HCT116 (cell line): Measurements from ENCODE around the gene PITPNC1. TPM values are rescaled to one million over a fixed set of nuclear protein-coding genes. Genes with fewer than 3 reads are reported as not detected.

Source experiments
- ATAC-seq: fragments of 200-7000 bp; cut with Tn5 transposase; 2 replicates; pipeline ENCODE4 v1.9.1; 2020; ENCODE audit warnings: mild to moderate bottlenecking, moderate library complexity
- BruUV-seq: library from RNA; stranded (reverse); fragments of 400-500 nt; replicated peaks from 2 replicates; lab custom pipeline; 2021; lab: Mats Ljungman, UMichigan
- CTCF ChIA-PET: fragments of 300-600 bp; sonication (Branson Sonifier 250); formaldehyde crosslinking; loops from one replicate; lab custom pipeline; 2021; ENCODE audit warnings: antibody characterized with exemption; lab: Charles Lee
- POLR2A ChIA-PET: fragments of 300-600, 350-600 bp; sonication (Branson Sonifier 250); formaldehyde crosslinking; loops from one replicate; lab custom pipeline; 2021; ENCODE audit warnings: antibody characterized with exemption; lab: Charles Lee
- RAD21 ChIA-PET, 2 experiments: fragments of 300-600 bp; sonication (Branson Sonifier 250); formaldehyde crosslinking; loops; one replicate each; lab custom pipeline; 2023; ENCODE audit warnings: low total read pairs in 2 of 2; ENCODE audit not compliant: uncharacterized antibody in 2 of 2, unreplicated experiment in 2 of 2, low non-redundant PET in 1 of 2; lab: Charles Lee
- DNase-seq: peaks from one replicate; pipeline ENCODE4 v3.0.0-alpha.2; 2010; ENCODE audit warnings: low read depth, low spot score
- H2AFZ ChIP-seq: fragments of 200-600 bp; shearing (Covaris generic), sonication (generic); 2 replicates; pipeline ENCODE4 v1.6.1; 2017; ENCODE audit warnings: low read depth, mixed run types, mixed read lengths, antibody characterized with exemption, low read length; ENCODE audit not compliant: poor library complexity, severe bottlenecking
- H3K27ac ChIP-seq: 2 replicates; pipeline ENCODE4 v1.5.1; 2012; ENCODE audit warnings: low read depth, low read length
- H3K27me3 ChIP-seq: fragments of 200-600 bp; sonication (generic); 2 replicates; pipeline ENCODE4 v1.6.1; 2016; ENCODE audit warnings: mixed run types, low read length, mixed read lengths; ENCODE audit not compliant: insufficient read depth
- H3K36me3 ChIP-seq, 2 experiments: fragments of 200-500 bp in 1 of 2; fragments of 200-600 bp in 1 of 2; sonication (Bioruptor generic) in 1 of 2; sonication (generic) in 1 of 2; 2 replicates each; pipeline versions ENCODE4 v1.5.1 to v1.6.1; 2014 to 2016; ENCODE audit warnings: low read length in 2 of 2, inconsistent platforms in 1 of 2, mixed read lengths in 1 of 2, mixed run types in 1 of 2; ENCODE audit not compliant: insufficient read depth in 2 of 2, control insufficient read depth in 1 of 2
- H3K4me1 ChIP-seq, 2 experiments: fragments of 200-600 bp in 1 of 2; sonication (generic) in 1 of 2; 2 replicates each; pipeline versions ENCODE4 v1.5.1 to v1.6.1; 2012 to 2017; ENCODE audit warnings: low read length in 2 of 2, inconsistent platforms in 1 of 2, mild to moderate bottlenecking in 1 of 2, mixed read lengths in 1 of 2, mixed run types in 1 of 2, moderate library complexity in 1 of 2; ENCODE audit not compliant: insufficient read depth in 2 of 2, control insufficient read depth in 1 of 2
- H3K4me2 ChIP-seq: fragments of 200-600 bp; sonication (generic); 2 replicates; pipeline ENCODE4 v1.6.1; 2017; ENCODE audit warnings: mixed run types, low read length, mixed read lengths
- H3K4me3 ChIP-seq, 2 experiments: fragments of 200-600 bp in 1 of 2; sonication (generic) in 1 of 2; replicated peaks in 1 of 2; 2 replicates each; pipeline ENCODE4 v1.5.1; 2011 to 2016; ENCODE audit warnings: low read length in 2 of 2, control low read depth in 1 of 2, low read depth in 1 of 2, mild to moderate bottlenecking in 1 of 2, mixed read lengths in 1 of 2, mixed run types in 1 of 2
- H3K79me2 ChIP-seq: fragments of 200-600 bp; sonication (generic); 2 replicates; pipeline ENCODE4 v1.6.1; 2017; ENCODE audit warnings: mild to moderate bottlenecking, mixed run types, low read length, moderate library complexity, mixed read lengths; ENCODE audit not compliant: insufficient read depth
- H3K9ac ChIP-seq: fragments of 200-600 bp; sonication (generic); 2 replicates; pipeline ENCODE4 v1.6.1; 2016; ENCODE audit warnings: low read length, mixed read lengths
- H3K9me2 ChIP-seq: fragments of 200-600 bp; sonication (generic), shearing (Covaris generic); 2 replicates; pipeline ENCODE4 v1.6.1; 2017; ENCODE audit warnings: mixed run types, mild to moderate bottlenecking, moderate library complexity; ENCODE audit not compliant: insufficient read depth
- H3K9me3 ChIP-seq, 2 experiments: fragments of 200-500 bp in 1 of 2; fragments of 200-600 bp in 1 of 2; sonication (Bioruptor generic) in 1 of 2; sonication (generic) in 1 of 2; 2 replicates each; pipeline ENCODE4 v1.6.1; 2014 to 2017; ENCODE audit warnings: low read length in 2 of 2, mixed read lengths in 2 of 2, inconsistent platforms in 1 of 2, low read depth in 1 of 2, mild to moderate bottlenecking in 1 of 2, mixed run types in 1 of 2, moderate library complexity in 1 of 2; ENCODE audit not compliant: control insufficient read depth in 1 of 2, insufficient read depth in 1 of 2
- H4K20me1 ChIP-seq: fragments of 200-600 bp; sonication (generic), shearing (Covaris generic); 2 replicates; pipeline ENCODE4 v1.6.1; 2017; ENCODE audit warnings: mixed run types, mild to moderate bottlenecking, moderate library complexity; ENCODE audit not compliant: insufficient read depth
- ATF3 ChIP-seq: IDR thresholded peaks from 2 replicates; pipeline ENCODE4 v1.6.1; 2012
- CBX3 ChIP-seq: IDR thresholded peaks from 2 replicates; pipeline ENCODE4 v1.6.1; 2012; ENCODE audit warnings: low read depth
- CEBPB ChIP-seq: IDR thresholded peaks from 2 replicates; pipeline ENCODE4 v1.6.1; 2012; ENCODE audit warnings: low read depth
- CTCF ChIP-seq, 3 experiments: fragments of 200-600 bp in 1 of 3; sonication (generic) in 1 of 3; IDR thresholded peaks in 2 of 3; conservative IDR thresholded peaks in 1 of 3; 2 replicates each; pipeline ENCODE4 v1.5.1; 2012 to 2017; ENCODE audit warnings: low read depth in 2 of 3, low read length in 2 of 3, antibody characterized with exemption in 1 of 3, borderline replicate concordance in 1 of 3, control low read depth in 1 of 3, mild to moderate bottlenecking in 1 of 3, mixed read lengths in 1 of 3, mixed run types in 1 of 3, moderate library complexity in 1 of 3; ENCODE audit not compliant: insufficient read depth in 1 of 3
- ELF1 ChIP-seq: IDR thresholded peaks from 2 replicates; pipeline ENCODE4 v1.6.1; 2012; ENCODE audit warnings: low read depth, borderline replicate concordance
- EZH2 ChIP-seq: fragments of 200-600 bp; sonication (generic); IDR thresholded peaks from 2 replicates; pipeline ENCODE4 v1.6.1; 2017; ENCODE audit warnings: antibody characterized with exemption, mixed run types
- EZH2phosphoT487 ChIP-seq: fragments of 200-600 bp; IDR thresholded peaks from 2 replicates; pipeline ENCODE4 v1.6.1; 2018; ENCODE audit warnings: antibody characterized with exemption, borderline replicate concordance
- FOSL1 ChIP-seq: IDR thresholded peaks from 2 replicates; pipeline ENCODE4 v1.6.1; 2012; ENCODE audit warnings: low read depth
- JUND ChIP-seq: IDR thresholded peaks from 2 replicates; pipeline ENCODE4 v1.6.1; 2012
- MAX ChIP-seq: IDR thresholded peaks from 2 replicates; pipeline ENCODE4 v1.6.1; 2012
- POLR2A ChIP-seq: IDR thresholded peaks from 2 replicates; pipeline ENCODE4 v1.7.0; 2011; ENCODE audit warnings: borderline replicate concordance; ENCODE audit not compliant: insufficient read depth, insufficient read length; ENCODE audit errors: extremely low read depth
- RAD21 ChIP-seq: IDR thresholded peaks from 2 replicates; pipeline ENCODE4 v1.6.1; 2012; ENCODE audit warnings: low read depth, mild to moderate bottlenecking
- SIN3A ChIP-seq: IDR thresholded peaks from 2 replicates; pipeline ENCODE4 v1.6.1; 2012; ENCODE audit warnings: low read depth
- SP1 ChIP-seq: IDR thresholded peaks from 2 replicates; pipeline ENCODE4 v1.6.1; 2012; ENCODE audit warnings: low read depth
- SRF ChIP-seq: IDR thresholded peaks from 2 replicates; pipeline ENCODE4 v1.6.1; 2012; ENCODE audit warnings: low read depth
- TCF7L2 ChIP-seq: IDR thresholded peaks from 2 replicates; pipeline ENCODE4 v1.7.0; 2011; ENCODE audit warnings: borderline replicate concordance, inconsistent platforms; ENCODE audit not compliant: insufficient read depth, insufficient read length; ENCODE audit errors: extremely low read depth
- YY1 ChIP-seq: IDR thresholded peaks from 2 replicates; pipeline ENCODE4 v1.6.1; 2011; ENCODE audit warnings: low read length, low read depth, moderate library complexity, mild to moderate bottlenecking; ENCODE audit not compliant: insufficient replicate concordance; ENCODE audit errors: extremely low read depth
- ZFX ChIP-seq: fragments of 450-650 bp; IDR thresholded peaks from 2 replicates; pipeline ENCODE4 v1.6.1; 2017
- ZNF274 ChIP-seq: fragments of 200-500 bp; sonication (Bioruptor generic); IDR thresholded peaks from 2 replicates; pipeline ENCODE4 v1.6.1; 2014; ENCODE audit warnings: mild to moderate bottlenecking, low read depth, low read length, inconsistent platforms
- intact Hi-C: fragments of 100-400 bp; cut with micrococcal nuclease; formaldehyde crosslinking; loops from 2 replicates; pipeline ENCODE4 v1.10.0; 2022
- total RNA-seq: library from RNA; stranded (reverse); gene quantifications from one replicate; pipeline ENCODE4 v1.2.1, GENCODE V29; 2021; ENCODE audit not compliant: unreplicated experiment

Gene PITPNC1
- total RNA-seq, 1 experiment from 2014 or later, result 41.9 TPM

GRCh38 chr17:67636312-67636711 is 259.2 kb downstream of the PITPNC1 start:
- intact Hi-C loops, result no loop called here
- H3K4me2 ChIP-seq, result peak overlapping the region; percentile 50

GRCh38 chr17:67636834-67637520 is 259.9 kb downstream of the PITPNC1 start:
- BruUV-seq, result no TSS peak
- H3K27ac ChIP-seq, result peak overlapping the region; percentile 72
- peak overlapping the region; percentile 28; the same call in 1 of the 2 replicates for H3K9ac ChIP-seq
- ChIA-PET CTCF (interaction anchor here (0.6 to 1.4 kb wide), 5 partner anchors 10 to 277 kb away, joined by 3 to 7 read pairs (median 3); no protein-coding TSS in a partner anchor), POLR2A (interaction anchor here (0.6 to 1.0 kb wide), 2 partner anchors 8 to 53 kb away, joined by 3 read pairs; no protein-coding TSS in a partner anchor), RAD21 (interaction anchor here in 1 of 2 experiments (0.6 kb wide), 1 partner anchor 10 kb away, joined by 3 read pairs; no protein-coding TSS in a partner anchor)
- H3K36me3 ChIP-seq, result no peaks in the 10 kb centered on the region
- H3K4me2 ChIP-seq, result peak overlapping the region; percentile 50
- H3K79me2 ChIP-seq, result no peaks in the 10 kb centered on the region
- ATAC-seq, result no peak
- no peaks in the 10 kb centered on the region for H4K20me1 ChIP-seq
- no peak for DNase-seq
- H3K4me3 ChIP-seq, result no peak overlapping the region
- intact Hi-C loops, result no loop called here
- H3K9me2 ChIP-seq, result no peaks in the 10 kb centered on the region
- H2AFZ ChIP-seq, result no peak overlapping the region
- no peaks in the 10 kb centered on the region for H3K27me3 ChIP-seq
- peaks cover 36 to 44% of the 10 kb centered on the region in 2 experiments for H3K4me1 ChIP-seq
- no peaks in the 10 kb centered on the region for H3K9me3 ChIP-seq
- TF ChIP-seq EZH2phosphoT487 (no peak), MAX (no peak), JUND (no peak), SP1 (no peak; the same call in 1 of the 2 replicates), CEBPB (no peak), ZNF274 (no peak), ELF1 (no peak), YY1 (no peak), EZH2 (no peak), TCF7L2 (no peak), ZFX (no peak), CBX3 (no peak), SIN3A (no peak), ATF3 (no peak), FOSL1 (no peak), POLR2A (no peak), CTCF (IDR thresholded peaks at IDR 0.05 in 2 of 3, conservative IDR thresholded peaks at IDR 0.05 in 1 of 3; ENCODE audit: borderline replicate concordance in 1 of 3, insufficient read depth in 1 of 3, low read depth in 2 of 3, low read length in 2 of 3) (no peak)

More at GRCh38 chr17:67636312-67636711, 259.2 kb downstream of the PITPNC1 start:
- no TSS peak for BruUV-seq
- Histone ChIP-seq H3K4me1 (peaks cover 36 to 44% of the 10 kb centered on the region in 2 experiments), H3K4me3 (no peak overlapping the region), H3K79me2 (no peaks in the 10 kb centered on the region), H3K9me2 (no peaks in the 10 kb centered on the region), H3K27me3 (no peaks in the 10 kb centered on the region), H3K9ac (no peak overlapping the region), H4K20me1 (no peaks in the 10 kb centered on the region), H3K9me3 (no peaks in the 10 kb centered on the region), H3K36me3 (no peaks in the 10 kb centered on the region)
- ATAC-seq, result no peak
- ChIA-PET POLR2A (no interaction called here), RAD21 (no interaction called here), CTCF (no interaction called here)
- TF ChIP-seq SRF (no peak), RAD21 (no peak), EZH2phosphoT487 (no peak), SP1 (no peak), ELF1 (no peak), CEBPB (no peak), YY1 (no peak), ZFX (no peak)
- TF ChIP-seq, all 23 proteins: peak for 0
- no peak overlapping the region for H2AFZ ChIP-seq
- no peak for DNase-seq
- H3K27ac ChIP-seq, result no peak overlapping the region
